ENCODE data around the gene B3GAT3.
"Not testable (repeated sequence)": the region's sequence is repeated elsewhere in the genome, so short reads cannot be mapped to it uniquely, and the experiment has no call there.

B3GAT3 gene

GRCh38 chr11:62621567-62622470 is at the start of gene B3GAT3:
TSS of gene B3GAT3 (minus strand) at chr11:62621986. CDS start at chr11:62621947, 39 bp downstream.
- peak; percentile 99 for DNase-seq (ENCODE audit: low read depth, low spot score)

DNA sequence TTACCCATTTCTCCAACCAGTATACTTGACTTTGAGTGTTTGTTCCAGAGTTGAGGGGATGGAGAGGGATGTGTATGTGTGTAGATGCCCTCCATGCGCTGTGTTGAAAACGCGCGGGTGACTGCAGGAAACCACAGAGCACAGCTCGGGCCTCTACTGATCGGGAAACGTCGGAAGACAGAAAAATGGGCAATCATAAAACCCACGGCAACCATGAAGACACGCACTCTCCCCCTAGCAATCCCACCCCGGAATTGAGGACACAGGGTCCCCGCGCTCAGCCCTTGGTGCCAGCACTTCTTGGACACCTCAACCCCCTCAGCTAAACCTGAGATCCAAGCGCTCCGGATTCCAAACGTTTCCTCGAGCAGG is 49.4 kb upstream of the B3GAT3 start:
- no peak for DNase-seq (ENCODE audit: low read depth, low spot score)

- DNase-seq (ENCODE audit: low read depth, low spot score) = peak; percentile 35
Observed at GRCh38 chr11:62669420-62670161, 47.8 kb upstream of the B3GAT3 start.

- no peak for DNase-seq (ENCODE audit: low read depth, low spot score)
Observed at GRCh38 chr11:62667460-62667859, 45.7 kb upstream of the B3GAT3 start.

- DNase-seq (ENCODE audit: low read depth, low spot score) = peak; percentile 27
Observed at GRCh38 chr11:62666259-62666926, 44.6 kb upstream of the B3GAT3 start.

GRCh38 chr11:62665599-62666258 is 43.9 kb upstream of the B3GAT3 start:
- no peak for DNase-seq (ENCODE audit: low read depth, low spot score)

GRCh38 chr11:62665075-62665598 is 43.4 kb upstream of the B3GAT3 start, which contains the start of the genes C11orf98 and CSKMT:
TSS of gene C11orf98 (minus strand) at chr11:62665210. CDS start at chr11:62665169, 41 bp downstream.
TSS of gene CSKMT (plus strand) at chr11:62665312. CDS start at chr11:62665880, 568 bp downstream.
- peak; percentile 96 for DNase-seq (ENCODE audit: low read depth, low spot score)

GRCh38 chr11:62664405-62665074 is 42.8 kb upstream of the B3GAT3 start:
- peak; percentile 89 for DNase-seq (ENCODE audit: low read depth, low spot score)

- no peak for DNase-seq (ENCODE audit: low read depth, low spot score)
Observed at GRCh38 chr11:62656796-62657429, 35.1 kb upstream of the B3GAT3 start.

DNA sequence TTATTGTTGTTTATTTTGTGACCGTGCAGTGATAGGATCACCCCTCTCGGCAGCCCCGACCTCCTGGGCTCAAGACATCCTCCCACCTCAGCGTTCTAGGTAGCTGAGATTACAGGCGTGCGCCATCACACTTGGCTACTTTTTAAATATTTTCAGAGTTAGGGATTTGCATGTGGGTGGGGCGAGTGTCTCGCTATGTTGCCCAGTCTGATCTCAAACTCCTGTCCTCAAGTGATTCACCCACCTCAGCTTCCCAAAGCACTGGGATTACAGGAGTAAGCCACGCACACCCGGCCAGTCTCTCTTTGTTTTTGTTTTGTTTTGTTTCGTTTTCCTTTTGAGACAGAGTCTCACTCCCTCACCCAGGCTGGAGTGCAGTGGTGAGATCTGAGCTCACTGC is 32.5 kb upstream of the B3GAT3 start:
- DNase-seq (ENCODE audit: low read depth, low spot score) = no peak

GRCh38 chr11:62652161-62653006 is 30.6 kb upstream of the B3GAT3 start:
- no peak for DNase-seq (ENCODE audit: low read depth, low spot score)

GRCh38 chr11:62650283-62650682 is 28.5 kb upstream of the B3GAT3 start:
- DNase-seq (ENCODE audit: low read depth, low spot score) = not testable (repeated sequence)

DNA sequence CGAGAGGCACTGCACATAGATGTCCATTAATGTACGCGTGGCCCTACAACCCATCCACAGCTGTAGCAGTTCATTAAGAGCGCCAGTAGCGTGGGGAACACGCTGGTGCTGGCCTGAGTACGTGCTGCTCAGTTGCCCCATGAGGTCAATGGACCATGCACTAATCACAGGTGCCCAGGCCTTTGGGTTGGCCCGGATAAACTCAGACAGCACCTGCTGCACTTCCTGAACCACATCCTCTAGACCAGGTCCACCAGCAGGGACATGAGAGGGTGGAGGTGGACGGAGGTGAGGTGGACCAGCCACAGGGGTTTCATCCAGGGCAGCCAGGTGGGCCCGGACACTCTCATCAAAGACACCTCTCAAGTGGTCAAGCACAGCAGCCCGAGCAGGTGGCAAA is 27.7 kb upstream of the B3GAT3 start:
- DNase-seq (ENCODE audit: low read depth, low spot score) = no peak

DNA sequence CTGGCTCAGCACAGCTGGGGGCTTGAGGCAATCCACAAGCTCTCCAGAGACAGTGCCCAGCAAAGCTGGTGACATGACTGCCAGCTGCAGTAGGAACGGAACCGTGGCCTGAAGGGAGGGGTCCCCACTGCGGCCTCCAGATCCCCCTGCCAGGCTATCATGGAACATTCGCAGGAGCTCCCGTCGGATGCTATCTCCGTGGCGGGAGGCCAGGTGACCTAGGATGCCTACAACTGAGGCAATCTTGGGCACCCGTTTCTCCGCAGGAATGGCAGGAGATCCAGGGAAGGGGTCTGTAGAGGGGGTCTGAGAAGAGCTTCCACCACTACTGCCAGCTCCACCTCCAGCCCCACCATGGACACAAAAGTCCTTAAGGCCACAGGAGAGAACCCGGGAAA is 27.2 kb upstream of the B3GAT3 start:
- DNase-seq (ENCODE audit: low read depth, low spot score) = no peak

GRCh38 chr11:62648185-62648966 is 26.6 kb upstream of the B3GAT3 start:
- DNase-seq (ENCODE audit: low read depth, low spot score) = no peak

DNA sequence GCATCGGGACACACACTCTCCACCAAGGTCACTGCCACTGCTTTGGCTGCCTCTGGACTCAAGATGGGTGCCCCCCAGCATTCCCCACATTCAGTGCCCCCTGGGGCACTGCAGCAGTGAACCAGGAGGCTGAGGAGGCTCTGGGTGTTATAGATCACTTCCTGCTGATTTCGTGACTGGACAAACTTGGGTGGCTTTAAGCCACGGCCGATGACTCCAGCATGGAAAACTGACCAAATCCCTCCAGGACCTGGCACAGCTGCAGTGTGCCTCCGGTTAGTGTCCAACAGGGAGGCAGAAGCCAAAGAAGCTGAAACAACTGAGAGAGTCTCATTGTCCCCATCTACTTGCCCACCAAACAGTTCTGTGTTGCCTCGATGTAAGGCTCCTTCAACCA is 25.8 kb upstream of the B3GAT3 start:
- DNase-seq (ENCODE audit: low read depth, low spot score) = no peak

DNA sequence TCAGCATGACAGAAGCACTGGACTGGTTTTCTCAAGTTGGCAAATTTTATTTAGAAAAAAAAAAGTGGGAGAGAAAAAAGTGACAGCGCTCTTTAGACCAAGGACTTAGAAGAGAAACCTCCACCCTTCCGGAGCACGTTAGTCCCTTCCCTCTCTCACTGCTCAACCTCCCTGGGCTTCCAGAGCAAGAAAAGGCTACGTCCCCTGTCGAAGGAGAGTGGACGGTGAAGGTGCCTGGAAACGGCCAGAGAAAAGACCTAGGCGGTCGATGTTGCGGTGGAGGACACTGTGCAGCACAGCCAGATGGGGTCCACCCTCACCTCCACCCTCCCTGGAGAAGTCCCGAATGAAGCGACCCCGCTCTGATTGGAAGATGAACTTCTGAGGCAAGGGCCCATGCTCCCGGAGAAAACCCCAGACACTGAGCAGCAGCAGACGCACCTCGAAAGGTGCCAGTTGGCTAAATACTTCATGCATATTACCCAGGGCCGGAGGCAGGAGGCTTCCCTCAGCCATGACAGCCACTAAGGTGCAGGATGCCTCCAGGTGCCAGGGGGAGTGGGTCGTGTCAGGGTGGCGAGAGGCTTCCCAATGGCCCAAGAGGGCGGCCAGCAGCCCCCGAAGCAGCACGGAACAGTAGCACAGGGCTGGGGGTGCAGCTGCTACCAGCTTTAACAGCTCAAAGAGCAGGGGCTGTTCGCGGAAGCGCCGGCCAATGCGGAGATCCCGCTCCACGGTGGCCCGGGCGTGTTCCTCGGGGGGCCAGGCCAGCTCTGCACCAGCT is 25.2 kb upstream of the B3GAT3 start:
- no peak for DNase-seq (ENCODE audit: low read depth, low spot score)
